Activated CD8-positive, alpha-beta memory T cell treated with anti-CD3 and anti-CD28 coated beads for 24 hours (primary cell): ENCODE results near the gene ASTN2.
"Not testable (repeated sequence)": the region's sequence is repeated elsewhere in the genome, so short reads cannot be mapped to it uniquely, and the experiment has no call there.

ENCODE experiments used
- DNase-seq: peaks from one replicate; pipeline ENCODE4 v3.0.0-alpha.2; 2020

ASTN2 gene

GRCh38 chr9:116899337-116900006, 515.4 kb downstream of the ASTN2 start:
- no peak for DNase-seq

- not testable (repeated sequence) for DNase-seq
Observed at GRCh38 chr9:116898131-116898530, 516.7 kb downstream of the ASTN2 start.

- DNase-seq, result no peak
Observed at GRCh38 chr9:116897201-116897600, 517.7 kb downstream of the ASTN2 start.

- DNase-seq, result no peak
Observed at GRCh38 chr9:116895961-116896360, 518.9 kb downstream of the ASTN2 start.

DNA sequence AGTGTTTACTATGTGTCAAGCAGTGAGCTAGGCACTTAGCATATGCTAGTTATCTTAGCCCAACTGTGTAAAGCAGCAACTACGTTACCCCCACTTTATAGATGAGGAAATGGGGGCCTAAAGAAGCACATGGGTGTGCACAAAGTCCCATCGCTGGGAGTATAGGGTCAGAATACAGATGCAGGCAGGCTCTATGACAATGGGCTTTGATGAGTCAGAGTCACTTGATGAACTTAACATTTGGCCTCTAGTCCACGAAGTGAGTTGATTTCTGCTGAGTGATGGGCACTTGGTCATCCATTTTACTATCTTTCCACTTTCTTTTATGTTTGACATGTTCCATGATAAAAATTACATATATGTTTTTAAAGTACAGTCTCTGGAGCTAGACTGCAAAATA, 523.4 kb downstream of the ASTN2 start:
- DNase-seq, result no peak

DNA sequence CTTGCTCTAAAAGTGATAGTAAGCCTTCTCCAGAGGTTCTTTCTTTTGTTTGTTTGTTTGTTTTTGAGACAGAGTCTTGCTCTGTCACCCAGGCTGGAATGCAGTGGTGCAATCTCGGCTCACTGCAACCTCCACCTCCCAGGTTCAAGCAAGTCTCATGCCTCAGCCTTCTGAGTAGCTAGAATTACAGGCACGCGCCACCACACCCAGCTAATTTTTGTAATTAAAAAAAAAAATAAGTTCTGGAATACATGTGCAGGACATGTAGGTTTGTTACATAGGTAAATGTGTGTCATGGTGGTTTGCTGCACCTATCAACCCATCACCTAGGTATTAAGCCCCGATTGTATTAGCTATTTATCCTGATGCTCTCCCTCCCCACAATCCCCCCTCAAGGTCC, 526.4 kb downstream of the ASTN2 start:
- not testable (repeated sequence) for DNase-seq

GRCh38 chr9:116888066-116888465, 526.8 kb downstream of the ASTN2 start:
- no peak for DNase-seq

- no peak for DNase-seq
Observed at GRCh38 chr9:116883676-116884075, 531.2 kb downstream of the ASTN2 start.

DNA sequence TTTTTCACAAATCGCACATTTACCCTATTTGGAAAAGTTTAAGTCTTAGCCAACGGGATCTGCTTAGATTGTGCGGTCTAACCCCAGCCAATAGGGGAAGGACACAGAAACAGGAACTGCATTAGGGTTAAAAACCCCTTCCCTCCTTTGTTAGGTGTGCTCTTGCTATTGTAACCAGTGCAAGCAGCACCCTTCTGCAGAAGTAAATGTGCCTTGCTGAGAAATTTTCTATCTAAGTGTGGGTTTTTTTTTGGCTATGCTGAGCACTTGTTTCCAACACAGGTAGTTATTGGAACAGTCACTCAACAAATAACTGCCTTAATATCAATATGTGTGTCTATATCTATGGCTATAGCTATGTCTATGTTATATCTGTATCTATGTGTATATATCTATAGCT, 537.8 kb downstream of the ASTN2 start:
- no peak for DNase-seq

DNA sequence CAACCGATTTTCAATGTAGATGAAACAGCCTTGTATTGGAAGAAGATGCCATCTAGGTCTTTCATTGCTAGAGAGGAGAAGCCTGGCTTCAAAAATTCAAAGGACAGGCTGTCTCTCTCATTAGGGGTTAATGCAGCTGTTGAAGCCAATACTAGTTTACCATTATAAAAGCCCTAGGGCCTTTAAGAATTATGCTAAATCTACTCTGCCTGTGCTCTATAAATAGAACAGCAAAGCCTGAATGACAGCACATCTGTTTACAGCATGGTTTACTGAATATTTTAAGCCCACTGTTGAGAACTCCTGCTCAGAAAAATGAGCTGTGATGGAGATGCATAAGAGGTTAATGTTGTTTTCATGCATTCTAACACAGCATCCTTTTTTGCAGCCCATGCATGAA, 539.3 kb downstream of the ASTN2 start:
- no peak for DNase-seq

GRCh38 chr9:116873937-116874914, 540.6 kb downstream of the ASTN2 start:
- DNase-seq, result no peak

DNA sequence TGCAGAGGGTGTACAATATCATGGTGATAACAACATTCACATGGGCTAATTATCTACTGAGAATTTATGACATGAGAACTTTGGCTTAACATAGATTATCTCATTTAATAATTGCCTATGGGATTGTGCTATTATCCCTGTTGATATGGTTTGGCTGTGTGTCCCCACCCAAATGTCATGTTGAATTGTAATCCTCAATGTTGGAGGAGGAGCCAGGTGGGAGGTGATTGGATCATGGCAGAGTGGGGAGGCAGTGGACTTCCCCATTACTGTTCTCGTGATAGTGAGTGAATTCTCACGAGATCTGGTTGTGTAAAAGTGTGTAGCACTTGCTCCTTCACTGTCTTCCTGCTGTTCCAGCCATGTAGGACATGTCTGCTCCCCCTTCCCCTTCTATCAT, 541.4 kb downstream of the ASTN2 start:
- no peak for DNase-seq

DNA sequence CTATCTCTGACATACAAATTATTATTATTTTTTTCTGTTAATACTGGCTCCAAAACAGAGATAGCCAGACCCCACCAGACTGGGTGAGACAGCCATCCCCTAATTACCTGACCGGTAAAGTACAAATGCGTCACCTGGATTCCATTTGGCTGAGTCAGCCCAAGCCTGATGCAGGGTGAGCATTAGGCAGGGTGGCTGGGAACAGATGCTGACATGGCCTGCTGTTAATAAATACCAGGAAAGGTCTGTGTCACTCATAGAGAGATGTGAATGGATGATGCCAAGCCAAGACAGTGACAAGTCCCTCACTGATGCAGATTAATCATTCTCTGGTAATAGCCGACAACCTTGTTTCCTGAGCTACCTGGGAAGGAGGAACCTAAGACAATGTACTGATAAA, 544.3 kb downstream of the ASTN2 start:
- no peak for DNase-seq

DNA sequence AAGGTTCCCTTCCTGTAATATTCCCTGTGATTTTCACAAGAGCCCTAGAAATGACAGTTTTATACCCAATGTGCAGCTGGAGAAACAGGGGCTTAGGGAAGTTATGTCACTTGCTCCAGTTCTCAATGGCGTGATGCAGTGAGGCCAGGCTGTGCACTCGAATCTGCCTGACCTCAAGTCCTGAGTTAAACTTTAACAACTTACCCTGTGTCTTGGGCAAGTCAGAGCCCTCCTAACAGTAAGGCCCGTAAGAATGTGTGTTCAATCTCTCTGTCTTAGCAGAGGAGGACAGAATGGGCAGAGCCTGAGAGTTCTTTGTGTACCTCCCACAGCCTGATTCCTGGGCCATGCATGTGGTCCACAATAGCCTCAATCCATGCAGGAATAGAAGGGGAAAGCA, 546.7 kb downstream of the ASTN2 start:
- DNase-seq, result no peak

- no peak for DNase-seq
Observed at GRCh38 chr9:116861321-116861720, 553.5 kb downstream of the ASTN2 start.

GRCh38 chr9:116860509-116861120, 554.2 kb downstream of the ASTN2 start:
- peak; percentile 58 for DNase-seq

GRCh38 chr9:116859763-116860162, 555.1 kb downstream of the ASTN2 start:
- DNase-seq, result no peak

GRCh38 chr9:116857321-116857720, 557.5 kb downstream of the ASTN2 start:
- DNase-seq, result no peak

DNA sequence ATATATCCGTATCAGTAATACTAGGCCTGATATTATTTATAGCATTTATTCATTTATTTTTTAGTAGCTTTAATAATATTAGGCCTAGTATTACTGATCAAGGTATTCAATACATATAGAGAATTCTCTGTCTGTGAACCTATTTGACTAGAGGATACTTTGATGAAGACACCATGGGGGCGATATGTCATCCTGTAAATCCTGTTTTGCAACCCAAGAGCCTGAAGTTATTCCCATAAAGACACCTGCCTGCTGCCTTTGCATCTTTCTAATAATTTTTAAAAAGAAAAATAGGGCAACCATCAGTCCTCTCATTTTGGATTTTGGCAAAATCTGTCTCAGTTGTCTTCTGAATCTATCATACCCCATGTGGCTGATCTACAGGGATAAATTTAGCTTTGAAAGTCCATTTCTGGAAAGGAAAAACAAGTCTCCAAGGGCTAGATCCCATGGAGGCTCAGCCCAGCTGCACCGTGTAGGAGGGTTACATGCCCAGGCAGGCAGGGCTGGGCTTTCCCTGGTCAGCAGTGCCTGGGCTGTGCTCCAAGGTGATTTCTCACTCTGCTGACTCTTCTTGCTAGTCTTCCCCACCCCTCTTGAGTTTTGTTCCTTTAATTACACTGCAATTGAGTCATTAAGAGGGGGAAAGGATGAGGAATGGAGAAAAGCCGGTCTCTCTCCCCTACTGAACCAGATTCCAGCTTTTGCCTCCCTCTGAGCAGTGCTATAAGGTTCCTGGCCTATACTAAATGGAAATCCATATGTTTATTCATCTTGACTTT, 558.8 kb downstream of the ASTN2 start:
- no peak for DNase-seq

DNA sequence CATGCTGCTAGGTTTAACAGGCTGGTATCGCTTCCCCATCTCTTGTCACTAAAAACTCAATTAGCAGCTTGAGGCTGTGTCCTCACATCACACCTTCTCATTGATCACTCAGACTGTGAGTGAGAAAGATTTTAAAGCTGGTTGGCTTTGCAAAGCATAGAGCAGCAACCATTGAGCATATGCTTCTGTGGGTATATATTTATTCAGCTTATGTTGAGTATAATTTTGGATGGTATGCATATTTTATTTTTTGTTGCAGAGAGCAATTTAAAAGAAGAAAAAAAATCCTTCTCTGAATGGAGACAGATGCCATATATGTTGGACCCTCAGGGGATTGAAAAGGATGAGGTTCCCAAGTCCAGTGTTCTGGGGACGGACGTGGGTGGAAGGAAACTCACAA, 565.1 kb downstream of the ASTN2 start:
- no peak for DNase-seq

DNA sequence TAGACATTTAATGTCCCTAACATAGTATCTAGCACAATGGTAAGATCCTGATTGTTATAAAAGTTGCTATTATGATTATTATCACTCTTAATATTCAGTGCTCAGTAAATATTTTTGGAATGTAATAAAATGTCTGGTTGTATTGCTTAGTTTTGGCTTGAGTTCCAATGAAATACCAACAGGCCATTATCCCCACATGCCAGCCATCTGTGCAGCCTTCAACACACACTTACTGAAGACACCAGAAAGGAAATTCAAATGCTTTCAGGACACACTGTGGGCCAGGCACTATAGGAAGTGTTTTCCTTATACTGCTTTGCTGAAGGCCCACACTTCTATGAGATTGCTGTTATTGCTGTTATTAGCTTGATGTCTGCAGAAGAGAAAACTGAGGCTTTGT, 570.2 kb downstream of the ASTN2 start:
- no peak for DNase-seq

GRCh38 chr9:116843863-116844620, 570.8 kb downstream of the ASTN2 start:
- no peak for DNase-seq
